ENCODE results near the gene PREP.
"Not testable (repeated sequence)": the region's sequence is repeated elsewhere in the genome, so short reads cannot be mapped to it uniquely, and the experiment has no call there.

PREP gene

DNA sequence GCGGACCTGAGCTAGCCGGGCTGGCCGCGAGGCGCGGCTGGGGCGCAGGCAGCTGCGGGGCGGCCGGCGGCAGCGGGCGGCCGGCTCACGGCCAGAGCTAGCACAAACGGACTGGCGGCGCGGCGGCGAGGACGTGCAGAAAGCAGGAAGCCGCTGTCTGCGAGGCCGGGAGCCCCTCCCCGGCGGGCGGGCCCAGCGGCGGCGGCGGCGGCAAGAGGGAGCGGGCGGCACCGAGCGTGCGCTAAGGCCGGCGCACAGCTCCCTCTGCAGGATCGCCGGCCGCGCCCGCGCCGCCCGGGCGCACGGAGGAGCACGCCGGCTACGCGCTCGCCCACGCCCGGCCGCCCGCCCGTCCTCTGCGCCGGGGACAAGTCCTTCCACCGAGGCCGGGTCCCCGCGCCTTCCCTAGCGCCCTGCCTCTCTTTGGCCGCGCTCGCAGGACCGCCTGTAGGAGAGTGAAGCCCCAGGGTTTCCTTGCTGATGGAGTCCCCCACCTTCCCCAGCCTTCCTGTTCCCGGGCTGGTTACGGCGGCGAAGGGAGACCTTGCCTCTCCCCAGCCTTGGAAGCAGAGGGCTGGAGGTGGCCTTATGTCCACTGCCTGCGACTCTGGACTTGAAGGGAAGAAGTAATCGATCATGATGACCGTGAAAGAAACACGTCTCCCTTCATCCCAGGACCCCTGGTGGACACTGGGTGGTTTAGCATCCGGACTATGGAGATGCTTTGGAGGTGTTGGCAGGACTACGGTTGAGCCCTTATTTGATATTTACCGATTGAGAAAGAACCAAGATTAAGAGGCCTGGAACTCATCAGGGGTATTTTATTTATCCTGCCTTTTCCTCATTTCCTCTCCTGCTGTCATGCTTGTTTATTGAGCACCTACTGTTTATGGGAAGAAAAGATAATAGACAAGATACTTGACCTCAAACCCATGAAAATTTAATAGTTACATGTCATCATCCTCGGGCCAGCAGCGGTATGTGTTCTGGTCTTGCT lies at the start of gene PREP:
PREP (minus strand) TSS at position 144 of the 997 bp plus-strand sequence. CDS start 191 bp downstream, outside the sequence.
- peak; percentile 89 for DNase-seq

DNA sequence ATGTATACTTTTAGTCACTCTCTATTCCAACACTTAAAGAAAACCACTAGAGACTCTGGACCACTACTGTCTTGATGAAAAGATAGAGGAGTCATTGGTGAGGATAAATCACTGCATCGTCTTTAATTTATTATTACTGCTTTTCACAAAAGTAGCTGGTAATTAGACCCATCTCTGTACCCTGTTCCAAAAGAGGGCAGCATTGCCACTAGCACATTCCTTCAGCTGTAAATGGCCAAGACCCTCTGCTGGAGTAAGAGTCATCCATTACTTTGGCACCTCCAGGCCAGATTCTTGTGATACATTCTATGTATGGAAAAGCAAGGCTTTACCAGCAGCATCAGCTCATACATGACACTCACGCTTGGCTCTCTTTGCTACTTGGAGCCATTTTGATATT lies 49.5 kb upstream of the PREP start:
- no peak for DNase-seq

DNA sequence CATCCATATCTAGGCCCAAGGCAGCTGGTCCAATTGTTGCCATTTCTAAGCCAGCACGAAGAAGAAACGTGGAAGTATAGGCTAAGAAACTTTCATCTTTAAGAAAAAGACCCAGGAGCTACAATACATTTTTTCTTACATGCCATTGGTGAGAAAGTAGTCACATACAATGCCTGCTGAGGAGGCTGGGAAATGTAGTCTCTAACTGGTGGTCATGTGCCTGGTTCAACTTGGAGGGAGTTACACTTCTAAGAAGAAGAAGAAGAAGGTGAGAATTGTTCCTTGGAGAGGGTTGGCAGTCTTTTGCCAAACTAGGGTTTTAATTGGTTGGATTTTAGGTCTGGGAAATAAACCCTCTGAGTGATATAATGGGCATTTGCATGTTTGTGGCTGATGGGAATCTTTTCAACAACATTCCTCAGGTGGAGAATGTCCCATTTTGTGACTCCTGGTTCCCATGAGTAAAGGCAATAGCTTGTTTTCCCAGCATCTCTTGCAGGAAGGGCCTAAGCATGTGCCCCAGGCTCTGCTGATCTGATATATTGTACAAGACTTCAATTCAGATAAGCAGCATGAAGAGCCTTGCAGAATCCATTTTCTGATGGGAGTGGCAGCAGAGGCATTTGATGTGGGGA lies 47.0 kb upstream of the PREP start:
- no peak for DNase-seq

- no peak for DNase-seq
These were observed 42.6 kb upstream of the PREP start for GRCh38 chr6:105445481-105445880.

GRCh38 chr6:105443941-105444340 lies 41.1 kb upstream of the PREP start:
- DNase-seq: no peak

DNA sequence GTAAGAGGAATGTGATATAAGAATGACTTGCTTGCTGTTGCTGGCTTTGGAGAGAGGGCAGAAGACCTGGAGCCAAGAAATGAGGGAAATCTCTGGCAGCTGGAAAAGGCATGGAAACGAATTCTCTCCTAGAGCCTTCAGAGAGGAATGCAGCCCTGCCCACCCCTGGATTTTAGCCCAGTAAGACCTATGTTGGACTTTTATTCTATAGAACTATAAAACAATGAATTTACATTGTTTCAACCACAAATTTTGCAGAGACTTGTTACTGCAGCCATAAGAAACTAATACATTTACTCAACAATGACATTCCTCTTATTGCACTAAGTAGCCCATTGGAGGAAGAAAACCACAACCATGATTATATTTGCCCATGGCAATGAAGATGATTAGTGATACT lies 39.5 kb upstream of the PREP start:
- no peak for DNase-seq

- no peak for DNase-seq
These were observed 34.4 kb upstream of the PREP start for GRCh38 chr6:105437236-105437635.

GRCh38 chr6:105433723-105434122 lies 30.8 kb upstream of the PREP start:
- no peak for DNase-seq

- no peak for DNase-seq
These were observed 29.9 kb upstream of the PREP start for GRCh38 chr6:105432797-105433196.

GRCh38 chr6:105431226-105431625 lies 28.3 kb upstream of the PREP start:
- no peak for DNase-seq

- DNase-seq: no peak
These were observed 27.8 kb upstream of the PREP start for GRCh38 chr6:105430685-105431084.

- DNase-seq: no peak
These were observed 26.8 kb upstream of the PREP start for GRCh38 chr6:105429676-105430075.

DNA sequence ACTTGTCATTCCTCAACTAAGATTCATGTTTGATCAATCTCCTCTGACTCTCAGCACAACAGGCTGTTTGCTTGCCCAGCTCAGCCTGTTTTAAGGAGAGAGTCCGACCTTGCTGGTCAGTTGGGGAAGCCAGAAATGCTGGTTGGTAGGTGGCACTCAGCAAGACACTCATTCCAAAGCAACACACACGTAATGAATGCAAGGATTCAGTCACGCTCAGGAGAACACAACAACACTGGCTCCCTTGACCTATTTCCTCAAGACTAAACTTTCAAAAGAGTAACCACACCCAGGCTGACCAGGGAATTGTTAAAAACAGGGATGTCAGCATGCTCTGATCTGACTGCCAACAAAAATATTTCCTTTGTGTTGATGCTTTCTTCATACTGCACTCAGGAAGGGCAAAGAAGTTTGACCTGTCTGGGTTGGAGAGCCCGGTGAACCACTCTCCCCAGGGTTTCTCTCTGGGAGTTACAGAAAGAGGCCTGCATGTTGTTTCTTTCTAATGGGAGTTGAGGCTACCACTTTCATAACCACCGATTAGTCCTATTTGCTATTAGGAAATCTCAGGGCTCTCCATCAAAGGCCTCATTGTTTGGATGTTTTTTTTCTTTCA lies 25.6 kb upstream of the PREP start:
- no peak for DNase-seq

GRCh38 chr6:105424175-105424783 lies 21.4 kb upstream of the PREP start:
- peak; percentile 63 for DNase-seq

- not testable (repeated sequence) for DNase-seq
These were observed 14.1 kb upstream of the PREP start for GRCh38 chr6:105416971-105417370.

GRCh38 chr6:105409734-105410133 lies 6.9 kb upstream of the PREP start:
- no peak for DNase-seq

GRCh38 chr6:105402090-105402938 lies 568 bp downstream of the PREP start:
- peak; percentile 37 for DNase-seq

GRCh38 chr6:105401247-105402089 lies 1.4 kb downstream of the PREP start:
- DNase-seq: no peak

DNA sequence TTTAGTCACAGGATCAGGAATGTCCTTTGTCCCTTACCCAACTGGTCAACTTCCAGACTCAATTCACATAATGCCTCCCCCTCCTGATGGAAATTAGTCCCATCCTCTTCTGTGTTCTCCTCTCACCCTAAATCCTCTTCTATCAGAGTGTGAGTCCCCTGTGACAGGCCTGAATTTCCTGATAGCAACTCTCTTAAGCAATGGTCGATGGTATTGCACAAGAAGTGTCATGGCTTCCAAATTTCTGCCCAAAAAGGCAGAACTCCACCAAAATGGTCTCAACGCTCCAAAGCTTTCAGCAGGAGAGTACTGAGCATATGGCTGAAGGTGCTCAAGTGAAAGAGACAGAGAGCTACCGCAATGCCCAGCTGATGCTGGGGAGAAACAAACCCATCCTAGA lies 2.4 kb downstream of the PREP start:
- no peak for DNase-seq

GRCh38 chr6:105398859-105399258 lies 4.0 kb downstream of the PREP start:
- no peak for DNase-seq

- no peak for DNase-seq
These were observed 4.9 kb downstream of the PREP start for GRCh38 chr6:105397987-105398386.

Measured in stimulated activated CD4-positive, alpha-beta T cell treated with anti-CD3 and anti-CD28 coated beads, Interleukin-15, amount 100 ng/mL, for 24 hours (primary cell).